NT2/D1 (cell line): ENCODE measurements around the gene PA2G4.

ENCODE experiments used
- DNase-seq: peaks from one replicate; pipeline ENCODE4 v3.0.0-alpha.2; 2011; ENCODE audit warnings: low read depth, low spot score
- H3K27me3 ChIP-seq: 2 replicates; pipeline ENCODE4 v1.6.0; 2011; ENCODE audit warnings: mild to moderate bottlenecking; ENCODE audit not compliant: insufficient read length, insufficient read depth
- H3K36me3 ChIP-seq: 2 replicates; pipeline ENCODE4 v1.6.1; 2011; ENCODE audit warnings: mild to moderate bottlenecking, low read length, mixed read lengths; ENCODE audit not compliant: insufficient read depth, insufficient read length
- H3K4me1 ChIP-seq: 2 replicates; pipeline ENCODE4 v1.5.1; 2011; ENCODE audit not compliant: insufficient read depth, insufficient read length
- H3K4me3 ChIP-seq: 2 replicates; pipeline ENCODE4 v1.5.1; 2011; ENCODE audit warnings: low read depth; ENCODE audit not compliant: insufficient read length
- H3K9ac ChIP-seq: 2 replicates; pipeline ENCODE4 v1.6.0; 2011; ENCODE audit warnings: low read depth; ENCODE audit not compliant: insufficient read length
- H3K9me3 ChIP-seq: 2 replicates; pipeline ENCODE4 v1.5.1; 2011; ENCODE audit warnings: mild to moderate bottlenecking, low read length; ENCODE audit not compliant: insufficient read depth
- SUZ12 ChIP-seq: IDR thresholded peaks from 2 replicates; pipeline ENCODE4 v1.6.1; 2011; ENCODE audit not compliant: insufficient read length, insufficient read depth; ENCODE audit errors: extremely low read depth
- YY1 ChIP-seq: IDR thresholded peaks from 2 replicates; pipeline ENCODE4 v1.6.1; 2011; ENCODE audit not compliant: insufficient read length, insufficient read depth
- ZNF274 ChIP-seq: IDR thresholded peaks from 2 replicates; pipeline ENCODE4 v1.6.1; 2011; ENCODE audit warnings: mild to moderate bottlenecking, low read depth, low read length

The PA2G4 gene

GRCh38 chr12:56157201-56158028 lies 53.1 kb downstream of the PA2G4 start:
- TF ChIP-seq YY1 (no peak), SUZ12 (no peak), ZNF274 (no peak)
- peak; percentile 83 for DNase-seq
- H3K4me1 ChIP-seq, result peaks cover 10% of the 10 kb centered on the region
- H3K36me3 ChIP-seq, result peaks cover 62% of the 10 kb centered on the region
- peak overlapping the region; percentile 39 for H3K4me3 ChIP-seq
- H3K27me3 ChIP-seq, result no peaks in the 10 kb centered on the region
- no peaks in the 10 kb centered on the region for H3K9me3 ChIP-seq
- peak overlapping the region; percentile 96 for H3K9ac ChIP-seq

- no peak for TF ChIP-seq ZNF274
- no peak for TF ChIP-seq SUZ12
- peak; percentile 62 for TF ChIP-seq YY1
- Histone ChIP-seq H3K27me3 (no peaks in the 10 kb centered on the region), H3K36me3 (peaks cover 71% of the 10 kb centered on the region), H3K9me3 (no peaks in the 10 kb centered on the region), H3K4me3 (peak within 1 kb of the TSS; percentile 92), H3K4me1 (peaks cover 10% of the 10 kb centered on the region), H3K9ac (peak within 1 kb of the TSS; percentile 97)
- DNase-seq, result peak; percentile 99
These were observed 53.9 kb downstream of the PA2G4 start, which contains the start of gene MYL6 for GRCh38 chr12:56158029-56158925. Gene MYL6, plus strand, starts transcription at chr12:56158359. Its CDS starts 43 bp downstream, at chr12:56158402.

- no peak for TF ChIP-seq SUZ12
- no peak for TF ChIP-seq ZNF274
- no peak for TF ChIP-seq YY1
- peaks cover 77% of the 10 kb centered on the region for H3K36me3 ChIP-seq
These were observed 54.6 kb downstream of the PA2G4 start for GRCh38 chr12:56158926-56159461.

GRCh38 chr12:56159482-56160192 lies 55.3 kb downstream of the PA2G4 start:
- no peak for TF ChIP-seq YY1
- no peak for TF ChIP-seq ZNF274
- Histone ChIP-seq H3K4me1 (peaks cover 8% of the 10 kb centered on the region), H3K27me3 (no peaks in the 10 kb centered on the region), H3K36me3 (peaks cover 77% of the 10 kb centered on the region), H3K9me3 (no peaks in the 10 kb centered on the region), H3K9ac (peak overlapping the region; percentile 97), H3K4me3 (peak overlapping the region; percentile 92)
- no peak for DNase-seq

More at GRCh38 chr12:56158926-56159461, 54.6 kb downstream of the PA2G4 start:
- peaks cover 10% of the 10 kb centered on the region for H3K4me1 ChIP-seq
- H3K27me3 ChIP-seq, result no peaks in the 10 kb centered on the region
- peak overlapping the region; percentile 97 for H3K9ac ChIP-seq
- DNase-seq, result peak; percentile 47
- H3K4me3 ChIP-seq, result peak overlapping the region; percentile 92
- H3K9me3 ChIP-seq, result no peaks in the 10 kb centered on the region

- peak; percentile 40 for DNase-seq
- H3K36me3 ChIP-seq, result peaks cover 75% of the 10 kb centered on the region
- no peaks in the 10 kb centered on the region for H3K9me3 ChIP-seq
- peak overlapping the region; percentile 97 for H3K9ac ChIP-seq
- peak overlapping the region; percentile 92 for H3K4me3 ChIP-seq
- peaks cover 8% of the 10 kb centered on the region for H3K4me1 ChIP-seq
- H3K27me3 ChIP-seq, result no peaks in the 10 kb centered on the region
- TF ChIP-seq YY1, result no peak
- TF ChIP-seq SUZ12, result no peak
- TF ChIP-seq ZNF274, result no peak
These were observed 55.9 kb downstream of the PA2G4 start for GRCh38 chr12:56160193-56160763.

- no peaks in the 10 kb centered on the region for H3K27me3 ChIP-seq
- peaks cover 8% of the 10 kb centered on the region for H3K4me1 ChIP-seq
- no peak for TF ChIP-seq ZNF274
- H3K9ac ChIP-seq, result peak overlapping the region; percentile 97
- peaks cover 73% of the 10 kb centered on the region for H3K36me3 ChIP-seq
- H3K4me3 ChIP-seq, result peak overlapping the region; percentile 92
- H3K9me3 ChIP-seq, result no peaks in the 10 kb centered on the region
- DNase-seq, result no peak
These were observed 56.7 kb downstream of the PA2G4 start for GRCh38 chr12:56160894-56161689.
